Left cardiac atrium (tissue), 4 donors: ENCODE data around the gene PLD4. TPM values are rescaled to one million over a fixed set of nuclear protein-coding genes. Genes with fewer than 3 reads are reported as not detected.

Experiments
- ATAC-seq, 2 donors: fragments of 200-7000 bp; cut with Tn5 transposase; one replicate each; pipeline ENCODE4 v1.9.1; 2020; ENCODE audit warnings: mild to moderate bottlenecking in 2 of 2, moderate library complexity in 2 of 2
- DNase-seq: peaks from one replicate; pipeline ENCODE4 v3.0.0-alpha.2; 2020
- intact Hi-C, 2 donors: fragments of 100-400 bp; cut with DNase I; formaldehyde crosslinking; loops; one replicate each; pipeline versions ENCODE4 v1.14.1 to v1.15.1; 2022 to 2023
- total RNA-seq, 2 donors: library from RNA; stranded (reverse); fragmentation: NEBNext Ultra II Directional; extraction: Animal tissue kit (Norgen Biotek cat#: 25700); gene quantifications; one replicate each; pipeline ENCODE4 v1.2.1, GENCODE V29; 2021
- donor health status: DM: no; HTN: yes; CAD: no.
- donor health status: DM: no; HTN: yes; CAD: no; lungs with severe emphysema.
- donor health status: DM: yes; HTN: yes; CAD: no.
- donor health status: Dilated cardiomyopathy.

Gene PLD4
- total RNA-seq, 2 donors from 2014 or later: 0.13 to 0.24 TPM

DNA sequence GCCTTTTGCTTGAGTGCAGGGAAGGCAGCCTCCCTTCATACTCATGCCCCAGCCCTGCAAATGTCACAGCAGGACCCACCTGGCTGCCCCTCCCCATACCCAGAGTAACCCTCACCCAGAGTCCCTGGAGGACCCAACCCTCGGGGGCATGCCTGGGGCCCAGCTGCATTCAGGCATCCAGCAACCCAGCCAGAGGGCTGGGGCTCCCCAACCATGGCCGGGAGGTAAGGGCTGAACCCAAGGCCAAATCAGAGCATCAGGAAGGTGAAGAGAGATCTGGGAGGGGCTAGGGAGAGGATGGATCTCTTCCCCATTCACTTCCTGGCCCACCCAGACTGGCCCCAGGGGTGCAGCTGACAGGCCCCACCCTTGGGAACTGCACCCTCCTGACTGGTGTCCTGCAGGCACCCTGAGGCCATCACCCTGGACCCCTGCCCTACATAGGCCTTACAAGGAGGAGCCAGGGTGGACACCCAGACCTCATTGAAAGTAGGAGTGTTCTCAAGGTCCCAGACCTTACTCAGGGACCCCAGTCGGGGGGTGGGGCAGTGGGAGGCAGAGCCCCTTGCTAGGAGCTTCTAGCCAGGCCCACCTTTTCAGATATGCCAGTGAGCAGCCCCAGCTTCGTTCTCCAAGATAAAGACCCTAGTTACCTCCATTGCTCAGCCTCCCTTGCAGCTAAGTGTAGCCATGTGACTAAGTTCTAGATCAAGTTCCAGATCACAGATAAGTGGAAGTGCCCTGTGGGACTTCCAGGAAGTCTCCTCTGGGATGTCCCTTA lies 849 bp upstream of the PLD4 start:
- intact Hi-C loops: no loop called here
- ATAC-seq (no peak), DNase-seq (no peak)

- ATAC-seq (no peak), DNase-seq (no peak)
- intact Hi-C loops: no loop called here
These were observed 655 bp downstream of the PLD4 start for GRCh38 chr14:104925214-104925854.

DNA sequence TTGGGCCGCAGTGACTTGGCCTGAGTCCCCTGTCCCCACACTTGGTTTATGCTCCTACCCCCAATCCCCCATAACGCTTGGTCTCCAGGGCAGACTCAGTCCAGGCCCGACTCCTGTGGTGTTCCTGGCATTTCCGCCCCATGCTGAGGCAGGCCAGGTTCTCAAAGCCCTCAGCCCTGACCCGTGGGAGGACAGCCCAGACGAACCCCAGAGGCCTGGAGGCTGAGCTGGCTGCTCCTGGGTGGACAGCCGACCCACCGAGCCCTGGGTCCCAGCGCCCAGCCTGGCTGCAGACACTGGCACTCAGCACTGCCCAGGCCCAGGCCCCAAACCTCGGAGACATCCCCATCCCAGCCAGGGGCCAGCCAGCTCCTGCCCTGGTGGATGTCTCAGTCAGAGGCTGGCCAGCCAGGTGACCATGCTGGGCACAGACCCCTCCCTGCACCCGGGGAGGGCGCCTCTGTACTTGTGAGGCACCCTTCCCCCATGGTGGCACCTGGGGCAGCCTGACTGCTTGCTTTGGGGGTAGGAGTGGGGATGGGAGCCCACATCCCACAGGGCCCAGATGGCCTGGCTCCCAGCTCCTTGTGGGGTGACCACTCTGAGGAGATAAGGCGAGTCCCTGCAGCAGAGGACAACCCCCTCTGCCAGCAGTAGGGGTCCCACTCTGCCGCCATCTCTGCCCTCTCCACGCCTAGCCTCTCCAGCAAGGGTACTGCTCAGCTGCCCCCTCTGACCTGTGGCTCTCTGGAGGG lies 1.4 kb downstream of the PLD4 start:
- intact Hi-C loops: no loop called here
- ATAC-seq (no peak), DNase-seq (no peak)

DNA sequence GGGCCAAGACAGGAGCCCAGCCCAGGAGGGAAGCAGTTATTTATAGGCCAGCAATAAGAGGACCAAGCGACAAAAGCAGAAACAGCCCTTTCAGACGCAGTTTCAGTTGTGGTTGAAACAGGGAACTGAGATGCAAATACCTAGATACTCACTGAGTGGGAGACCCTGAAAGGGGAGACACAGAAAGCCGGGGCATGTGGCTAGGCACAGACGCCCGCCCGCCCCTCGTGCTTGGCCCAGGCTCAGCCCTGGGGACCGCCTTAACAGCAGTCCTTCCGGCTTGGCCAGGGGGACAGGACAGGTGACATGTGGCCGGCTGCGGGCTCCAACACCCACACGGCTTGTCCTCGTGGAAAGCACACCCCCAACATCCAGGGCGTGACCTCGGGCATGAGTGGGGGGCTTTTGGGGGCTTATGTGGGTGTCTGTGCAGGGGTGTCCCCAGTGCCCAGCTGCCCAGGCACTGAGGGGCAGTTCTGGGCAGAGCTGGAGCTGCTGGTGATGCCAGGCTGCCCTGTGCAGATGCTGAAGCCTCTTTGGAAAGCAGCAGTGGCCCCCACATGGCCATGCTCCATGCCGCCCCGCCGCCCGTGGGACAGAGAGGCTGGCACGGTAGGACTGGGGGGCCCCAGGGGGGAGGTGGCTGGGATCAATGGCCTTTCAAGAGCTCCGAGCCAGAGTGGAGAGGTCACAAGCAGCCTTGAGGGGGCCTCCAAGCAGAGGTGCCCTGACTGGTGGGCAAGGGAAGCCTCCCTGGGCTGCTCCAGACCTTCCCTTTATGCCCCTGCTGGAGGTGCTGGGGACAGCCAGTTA lies 2.1 kb downstream of the PLD4 start:
- intact Hi-C loops: no loop called here
- DNase-seq: no peak
- ATAC-seq: no peak

DNA sequence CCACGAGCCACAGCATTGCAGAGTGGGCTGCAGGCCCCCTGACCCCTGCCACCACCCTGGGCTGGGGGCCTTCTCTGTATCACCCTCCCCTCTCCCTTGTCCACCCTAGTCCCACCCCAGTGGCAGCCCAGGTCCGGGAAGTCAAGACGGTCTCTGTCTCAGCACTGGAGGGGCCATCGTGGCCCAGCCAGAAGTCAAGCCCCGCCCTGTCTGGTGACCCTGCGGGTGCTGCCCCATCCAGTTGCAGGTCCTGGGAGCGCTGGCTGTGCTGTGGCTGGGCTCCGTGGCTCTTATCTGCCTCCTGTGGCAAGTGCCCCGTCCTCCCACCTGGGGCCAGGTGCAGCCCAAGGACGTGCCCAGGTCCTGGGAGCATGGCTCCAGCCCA lies 2.7 kb downstream of the PLD4 start:
- ATAC-seq (no peak), DNase-seq (no peak)
- intact Hi-C loops: no loop called here

DNA sequence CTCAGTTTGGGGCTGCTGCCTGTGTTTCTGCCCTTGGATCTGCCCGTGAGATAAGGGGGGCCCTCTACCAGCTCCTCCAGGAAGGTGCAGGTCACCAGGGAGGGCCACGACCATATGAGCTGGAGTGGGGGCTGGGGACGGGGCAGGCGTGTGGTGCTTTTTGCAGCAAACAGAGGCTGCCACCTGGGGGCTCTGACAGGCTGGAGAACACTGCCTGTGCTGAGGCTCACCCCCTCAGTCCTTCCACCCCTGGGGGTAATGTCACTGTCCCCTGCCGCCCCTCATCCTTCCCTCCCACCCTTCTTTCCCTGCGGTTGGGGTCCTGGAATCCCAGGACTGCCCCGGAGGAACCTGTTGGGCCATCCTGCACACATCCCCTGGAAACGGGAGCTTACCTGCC lies 3.2 kb downstream of the PLD4 start:
- no peak for DNase-seq
- ATAC-seq: no peak
- intact Hi-C loops: no loop called here

DNA sequence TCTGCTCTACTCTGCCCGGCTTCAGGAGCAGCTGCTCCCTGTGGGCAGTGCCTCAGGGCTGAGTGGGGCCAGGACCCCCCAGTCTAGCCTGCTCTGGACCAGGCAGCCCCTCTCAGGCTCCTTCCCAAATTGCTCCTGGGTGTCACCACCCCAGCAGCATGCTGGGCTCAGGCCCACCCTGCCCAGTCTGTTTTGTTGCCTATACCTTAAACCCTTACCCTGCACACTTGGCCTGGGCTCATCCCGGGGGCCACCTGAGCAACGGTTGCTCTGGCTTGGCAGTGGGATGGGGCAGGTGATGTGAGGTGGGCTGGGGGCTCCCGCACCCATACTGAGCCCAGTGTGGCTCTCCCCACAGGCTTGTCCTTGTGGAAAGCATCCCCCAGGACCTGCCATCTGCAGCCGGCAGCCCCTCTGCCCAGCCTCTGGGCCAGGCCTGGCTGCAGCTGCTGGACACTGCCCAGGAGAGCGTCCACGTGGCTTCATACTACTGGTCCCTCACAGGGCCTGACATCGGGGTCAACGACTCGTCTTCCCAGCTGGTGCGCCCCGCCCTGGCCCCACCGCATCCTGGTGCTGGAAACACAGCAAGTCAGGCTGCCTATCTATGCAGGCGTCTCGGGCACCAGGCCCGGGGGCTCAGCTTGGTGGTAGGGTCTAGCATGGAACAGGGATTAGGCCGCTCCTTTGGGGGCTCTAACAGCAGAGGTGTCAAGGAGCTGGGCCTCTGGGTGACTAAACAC lies 3.9 kb downstream of the PLD4 start:
- DNase-seq (no peak), ATAC-seq (no peak)
- intact Hi-C loops: no loop called here

GRCh38 chr14:104929268-104930230 lies 4.9 kb downstream of the PLD4 start:
- DNase-seq: no peak
- intact Hi-C loops: loop anchor here in 1 of 2 donors (5.0 kb wide), 1 partner anchor 43 kb away; no protein-coding TSS in a partner anchor
- ATAC-seq: no peak

DNA sequence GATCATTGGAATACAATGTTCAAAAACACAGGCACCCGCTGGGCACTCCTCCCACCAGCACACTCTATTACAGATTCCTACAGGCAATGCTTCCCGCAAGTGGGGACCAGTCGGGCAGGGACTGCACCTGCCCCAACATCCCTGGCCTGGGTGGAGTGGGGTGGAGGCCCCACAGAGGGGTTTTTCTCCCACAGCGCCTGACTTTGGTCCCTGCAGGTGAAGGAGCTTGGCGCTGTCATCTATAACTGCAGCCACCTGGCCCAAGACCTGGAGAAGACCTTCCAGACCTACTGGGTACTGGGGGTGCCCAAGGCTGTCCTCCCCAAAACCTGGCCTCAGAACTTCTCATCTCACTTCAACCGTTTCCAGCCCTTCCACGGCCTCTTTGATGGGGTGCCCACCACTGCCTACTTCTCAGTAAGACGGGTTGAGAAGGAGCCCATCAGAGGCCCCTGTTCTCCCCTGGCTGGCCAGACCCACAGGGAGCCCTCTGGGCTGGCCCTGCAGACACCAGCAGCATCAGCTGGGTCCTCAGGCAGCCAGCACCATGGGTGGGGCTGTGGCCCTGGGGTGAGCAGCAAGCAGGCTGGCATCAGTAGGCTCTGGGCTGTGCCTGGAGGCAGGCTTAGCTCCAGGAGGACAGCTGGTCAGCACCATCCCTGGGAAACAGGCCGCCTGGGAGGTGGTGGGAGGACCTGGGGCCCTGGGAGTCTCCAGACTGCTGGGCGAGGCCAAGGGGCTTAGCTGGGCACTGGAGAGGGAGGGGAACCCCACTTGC lies 6.0 kb downstream of the PLD4 start:
- ATAC-seq (no peak), DNase-seq (no peak)
- intact Hi-C loops: loop anchor here in 1 of 2 donors (5.0 kb wide), 1 partner anchor 42 kb away; no protein-coding TSS in a partner anchor

GRCh38 chr14:104931304-104931770 lies 6.7 kb downstream of the PLD4 start:
- DNase-seq (no peak), ATAC-seq (no peak)
- intact Hi-C loops: loop anchor here in 1 of 2 donors (5.0 kb wide), 1 partner anchor 41 kb away; no protein-coding TSS in a partner anchor

DNA sequence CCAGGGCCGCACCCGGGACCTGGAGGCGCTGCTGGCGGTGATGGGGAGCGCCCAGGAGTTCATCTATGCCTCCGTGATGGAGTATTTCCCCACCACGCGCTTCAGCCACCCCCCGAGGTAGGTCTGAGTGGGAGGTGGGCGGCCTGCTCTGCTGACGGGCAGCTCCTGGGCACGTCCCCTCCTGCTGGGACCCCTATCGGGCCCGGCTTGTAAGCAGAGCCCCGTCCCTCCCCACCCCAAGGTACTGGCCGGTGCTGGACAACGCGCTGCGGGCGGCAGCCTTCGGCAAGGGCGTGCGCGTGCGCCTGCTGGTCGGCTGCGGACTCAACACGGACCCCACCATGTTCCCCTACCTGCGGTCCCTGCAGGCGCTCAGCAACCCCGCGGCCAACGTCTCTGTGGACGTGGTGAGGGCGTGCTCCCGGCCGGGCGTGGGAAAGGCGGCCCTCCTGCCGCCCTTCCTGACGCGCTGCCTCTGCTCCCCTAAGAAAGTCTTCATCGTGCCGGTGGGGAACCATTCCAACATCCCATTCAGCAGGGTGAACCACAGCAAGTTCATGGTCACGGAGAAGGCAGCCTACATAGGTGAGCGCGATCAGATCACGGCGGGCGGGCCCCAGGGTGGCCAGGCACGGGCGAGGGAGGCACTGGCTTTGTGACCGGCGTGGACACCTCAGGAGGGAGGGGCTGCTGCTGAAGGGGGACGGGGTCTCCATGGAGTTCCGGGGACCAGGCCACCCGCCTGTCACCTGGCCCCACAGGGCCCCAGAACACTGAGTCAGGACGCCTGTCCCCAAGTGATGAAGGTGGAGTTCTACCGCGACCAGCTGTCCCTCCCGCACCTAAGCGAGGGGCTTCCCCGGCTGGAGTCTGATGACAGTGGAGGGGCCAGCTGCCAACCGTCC lies 7.3 kb downstream of the PLD4 start:
- intact Hi-C loops: loop anchor here in 1 of 2 donors (5.0 kb wide), 1 partner anchor 40 kb away; no protein-coding TSS in a partner anchor
- no peak for DNase-seq
- ATAC-seq: peak in 1 of 2 donors; percentile 1

GRCh38 chr14:104932676-104933631 lies 8.3 kb downstream of the PLD4 start:
- ATAC-seq: peak; percentile 87 to 89
- intact Hi-C loops: loop anchor here in 1 of 2 donors (5.0 kb wide), 1 partner anchor 39 kb away; no protein-coding TSS in a partner anchor

GRCh38 chr14:104933746-104934733 lies 9.4 kb downstream of the PLD4 start:
- ATAC-seq: no peak

More at GRCh38 chr14:104932676-104933631, 8.3 kb downstream of the PLD4 start:
- peak; percentile 91 for DNase-seq

More at GRCh38 chr14:104933746-104934733, 9.4 kb downstream of the PLD4 start:
- intact Hi-C loops: loop anchor here in 1 of 2 donors (5.0 kb wide), 1 partner anchor 38 kb away; no protein-coding TSS in a partner anchor
- DNase-seq: peak; percentile 22
